GM19240 (cell line): ENCODE measurements around the gene C1QL4.
A peak's percentile ranks its signal among the peaks of the same experiment; 100 is the strongest.
"Not testable (repeated sequence)": the region's sequence is repeated elsewhere in the genome, so short reads cannot be mapped to it uniquely, and the experiment has no call there.

Source experiments
- DNase-seq: peaks from one replicate; pipeline ENCODE4 v3.0.0; 2011; ENCODE audit warnings: low spot score; ENCODE audit not compliant: insufficient read length

The C1QL4 gene

DNA sequence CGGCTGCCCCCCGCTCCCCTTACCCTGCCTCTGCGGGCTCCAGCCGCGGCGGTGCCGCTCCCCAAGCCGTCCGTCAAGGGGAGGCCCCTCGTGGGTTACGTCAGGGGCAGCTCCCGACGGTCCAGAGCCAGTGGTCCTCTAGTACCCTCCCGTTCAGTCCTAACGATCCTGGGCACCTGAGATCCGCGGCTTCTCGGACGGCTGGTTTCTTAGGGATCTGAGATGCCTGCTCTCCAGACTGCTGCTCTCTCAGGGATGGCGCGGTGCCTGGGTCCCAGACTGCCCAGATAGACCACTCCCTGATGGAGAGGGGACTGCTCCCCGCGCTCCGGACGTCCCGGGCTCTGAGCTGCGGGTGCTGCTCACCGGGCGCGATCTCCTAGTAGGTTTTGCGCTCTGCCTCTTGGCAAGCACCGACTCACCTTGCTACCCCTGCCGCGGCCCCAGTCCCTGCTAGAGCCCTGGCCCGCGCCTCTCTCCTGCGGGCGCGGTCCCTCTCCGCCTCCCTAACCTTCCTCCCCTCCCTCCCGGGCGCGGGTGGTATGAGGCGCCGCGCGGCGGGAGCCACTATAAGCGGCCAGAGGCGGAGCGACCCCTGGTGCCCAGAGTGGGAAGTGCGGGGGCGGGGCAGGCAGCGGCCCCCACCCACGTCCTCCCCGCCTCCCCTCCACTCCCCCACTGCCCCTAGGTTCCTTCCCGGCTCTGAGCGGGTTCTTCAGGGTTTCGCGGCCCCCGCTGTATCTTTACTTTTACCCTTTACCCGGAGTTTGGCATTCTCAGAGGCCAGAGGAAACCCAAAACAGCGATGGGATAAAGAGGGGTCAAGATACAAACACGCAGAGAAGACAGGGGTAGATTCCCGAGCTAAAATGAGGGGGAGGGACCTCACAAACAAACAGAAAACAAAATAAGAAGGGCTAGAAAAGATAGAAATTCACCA, at the start of gene C1QL4:
Gene C1QL4, minus strand, starts transcription at position 544 of the 940 bp plus-strand sequence. CDS start 711 bp downstream, outside the sequence.
- DNase-seq = peak; percentile 83

DNA sequence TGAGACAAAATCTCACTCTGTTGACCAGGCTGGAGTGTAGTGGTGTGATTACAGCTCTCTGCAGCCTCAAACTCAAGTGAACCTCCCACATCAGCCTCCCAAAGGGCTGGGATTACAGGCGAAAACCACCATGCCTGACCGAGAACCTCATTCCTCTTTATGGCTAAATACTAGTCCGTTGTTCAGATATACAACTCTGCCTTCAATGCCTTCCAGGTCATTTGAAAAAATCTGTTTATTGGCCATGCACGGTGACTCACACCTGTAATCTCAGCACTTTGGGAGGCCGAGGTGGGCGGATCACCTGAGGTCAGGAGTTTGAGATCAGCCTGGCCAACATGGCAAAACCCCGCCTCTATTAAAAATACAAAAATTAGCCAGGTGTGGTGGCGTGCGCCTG, 43.2 kb upstream of the C1QL4 start:
- DNase-seq = not testable (repeated sequence)

DNA sequence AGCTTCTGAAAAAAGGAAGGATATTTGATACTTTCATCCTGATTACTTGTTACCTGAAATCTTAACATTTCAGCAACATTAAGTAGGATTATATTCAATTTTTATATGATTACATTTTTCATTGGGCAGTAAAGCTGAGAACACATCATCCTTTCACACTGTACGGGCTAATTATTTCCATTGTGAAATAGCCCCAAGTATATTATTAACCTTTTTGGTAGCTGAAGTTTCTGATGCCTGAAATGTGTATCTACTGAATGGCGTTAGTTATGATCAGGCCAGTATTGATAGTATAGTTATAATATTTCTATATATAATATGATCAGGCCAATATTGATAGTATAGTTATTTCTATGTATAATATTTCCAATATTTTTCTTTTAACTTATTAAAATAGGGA, 40.4 kb upstream of the C1QL4 start:
- no peak for DNase-seq

GRCh38 chr12:49375406-49375805, 38.4 kb upstream of the C1QL4 start:
- no peak for DNase-seq

DNA sequence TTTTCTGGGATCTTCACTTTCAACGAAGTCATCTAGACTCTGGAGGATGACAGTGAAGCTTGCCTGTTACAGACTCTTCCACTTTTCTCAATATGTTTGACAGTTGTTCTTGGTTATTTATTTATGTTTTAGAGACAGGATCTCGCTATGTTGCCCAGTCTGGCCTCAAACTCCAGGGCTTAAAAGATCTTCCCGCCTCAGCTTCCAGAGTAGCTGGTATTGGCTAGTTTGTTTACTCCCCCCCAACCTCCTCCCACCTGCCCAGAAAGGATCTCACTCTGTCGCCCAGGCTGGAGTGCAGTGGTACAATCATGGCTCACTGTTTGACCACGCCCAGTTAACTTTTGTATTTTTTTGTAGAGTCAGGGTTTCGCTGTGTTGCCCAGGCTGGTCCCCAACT, 33.6 kb upstream of the C1QL4 start:
- no peak for DNase-seq

GRCh38 chr12:49369411-49370145, 32.6 kb upstream of the C1QL4 start:
- peak; percentile 53 for DNase-seq

DNA sequence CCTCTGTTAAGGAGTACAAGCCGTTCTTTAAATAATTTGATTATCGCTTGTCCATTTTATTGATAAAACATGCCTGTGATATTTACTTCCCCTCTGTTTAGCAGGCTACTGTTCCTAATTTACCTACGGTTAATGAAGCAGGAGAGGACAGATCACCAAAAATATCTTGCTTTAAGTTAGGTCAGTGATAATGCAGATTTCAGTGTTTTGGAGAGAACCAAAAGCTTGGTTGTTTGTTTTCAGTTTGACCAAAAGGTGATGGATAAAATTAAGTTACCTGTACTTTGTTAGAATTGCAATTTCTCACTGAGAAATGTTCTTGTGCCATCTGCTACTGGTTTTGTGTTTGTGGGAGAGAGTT, 31.2 kb upstream of the C1QL4 start:
- DNase-seq = no peak

DNA sequence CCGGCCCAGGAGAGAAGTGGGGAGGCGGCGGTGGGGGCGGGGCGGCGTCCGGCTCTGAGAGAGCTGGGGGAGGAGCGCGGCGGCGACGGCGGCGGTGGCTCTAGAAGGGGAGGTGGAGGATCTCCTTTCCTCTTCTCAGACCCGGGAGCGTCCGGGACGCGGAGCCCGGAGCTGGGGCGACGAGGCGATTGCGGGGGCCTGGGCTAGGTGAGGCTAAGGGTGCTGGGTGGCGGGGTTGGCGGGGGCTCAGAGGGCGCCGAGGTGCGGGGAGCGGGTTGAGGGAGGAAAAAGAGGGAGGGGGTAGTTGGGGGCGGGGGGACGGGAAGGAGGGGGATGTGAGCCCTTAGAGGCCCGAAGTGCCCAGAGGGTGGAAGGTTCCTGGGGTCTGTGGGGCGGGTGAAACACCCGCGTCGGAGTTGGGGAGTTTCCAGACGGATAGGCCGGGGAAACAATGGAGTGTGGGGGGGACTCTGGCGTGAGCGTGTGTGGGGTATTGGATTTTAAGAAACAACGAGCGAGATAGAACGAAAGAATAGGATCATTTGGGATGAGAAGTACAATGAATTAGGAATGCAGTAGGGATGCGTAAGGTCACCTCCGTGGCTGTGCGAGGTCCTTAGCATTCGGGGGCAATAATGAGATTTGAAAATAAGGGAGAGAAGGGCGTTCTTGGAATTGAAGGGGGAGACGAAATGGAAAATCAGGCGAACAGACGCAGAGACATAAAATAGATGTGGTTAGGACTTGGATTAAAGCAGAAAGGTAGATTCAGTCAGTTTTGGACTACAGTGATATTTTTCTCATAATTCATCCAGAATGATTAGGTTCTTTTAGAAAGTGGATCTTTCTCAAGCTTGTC, 30.6 kb upstream of the C1QL4 start, which contains the start of gene SPATS2:
Gene SPATS2, plus strand, starts transcription at position 82 of the 859 bp plus-strand sequence. CDS start 93,551 bp downstream, outside the sequence.
- no peak for DNase-seq

- no peak for DNase-seq
These were observed 29.8 kb upstream of the C1QL4 start for GRCh38 chr12:49366652-49367380.

DNA sequence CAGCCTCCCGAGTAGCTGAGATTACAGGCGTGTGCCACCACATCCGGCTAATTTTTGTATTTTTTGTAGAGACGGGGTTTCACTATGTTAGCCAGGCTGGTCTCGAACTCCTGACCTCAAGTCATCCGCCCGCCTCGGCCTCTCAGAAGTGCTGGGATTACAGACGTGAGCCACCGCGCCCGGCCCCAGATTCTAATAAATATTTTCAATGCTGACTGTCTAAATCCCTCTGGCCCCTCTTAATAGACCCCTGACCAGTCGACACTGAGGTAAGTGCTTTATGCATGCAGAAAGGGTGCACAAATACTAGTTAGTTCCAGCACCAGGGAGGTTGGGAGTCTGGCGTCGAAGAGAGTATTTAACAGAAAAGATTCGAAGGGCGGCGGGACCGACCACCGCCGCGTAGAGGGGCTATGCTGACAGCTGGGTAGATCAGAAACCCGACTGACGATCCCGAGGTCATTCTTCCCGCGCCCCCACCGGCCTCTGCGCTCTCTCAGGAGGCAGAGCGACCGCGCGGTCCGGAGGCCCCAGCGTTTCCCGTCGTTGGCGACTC, 29.2 kb upstream of the C1QL4 start:
- DNase-seq = no peak

GRCh38 chr12:49365542-49365941, 28.6 kb upstream of the C1QL4 start:
- DNase-seq = no peak

DNA sequence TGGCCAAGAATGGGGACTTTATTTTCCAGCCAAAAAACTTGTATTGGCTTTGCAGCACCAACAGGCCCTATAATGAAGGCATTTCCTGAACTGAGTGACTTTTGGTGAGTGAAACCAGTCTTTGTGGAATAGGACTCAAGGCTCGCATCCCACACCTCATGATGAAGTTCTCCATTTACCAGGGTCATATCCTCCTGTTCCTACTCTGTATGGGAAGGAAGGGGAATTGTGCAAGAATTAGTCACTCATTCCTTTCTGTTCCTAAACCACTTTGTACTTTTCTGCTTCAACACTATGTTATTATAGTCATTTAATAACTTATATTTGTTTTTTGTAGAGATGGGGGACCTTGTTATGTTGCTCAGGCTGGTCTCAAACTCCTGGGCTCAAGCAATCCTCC, 28.0 kb upstream of the C1QL4 start:
- DNase-seq = no peak

DNA sequence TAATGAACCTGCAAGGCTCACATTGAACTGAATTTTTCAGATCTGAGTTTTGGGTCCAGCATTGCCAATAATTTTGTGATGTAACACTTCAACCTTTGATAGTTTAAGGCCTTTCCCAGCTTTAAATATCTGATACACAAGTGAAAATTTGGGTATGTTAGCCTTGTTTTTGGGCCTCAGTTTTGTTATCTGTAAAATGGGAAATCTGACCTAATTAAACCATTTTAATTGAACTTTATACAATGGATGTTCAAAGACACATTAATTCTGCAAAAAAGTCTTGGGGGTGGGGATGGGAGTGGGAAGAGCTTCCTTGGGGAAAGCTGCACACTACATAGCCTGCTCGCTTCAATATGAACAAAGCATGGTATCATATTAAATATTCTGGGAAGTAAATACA, 25.1 kb upstream of the C1QL4 start:
- DNase-seq = no peak

GRCh38 chr12:49359671-49360070, 22.7 kb upstream of the C1QL4 start:
- no peak for DNase-seq

DNA sequence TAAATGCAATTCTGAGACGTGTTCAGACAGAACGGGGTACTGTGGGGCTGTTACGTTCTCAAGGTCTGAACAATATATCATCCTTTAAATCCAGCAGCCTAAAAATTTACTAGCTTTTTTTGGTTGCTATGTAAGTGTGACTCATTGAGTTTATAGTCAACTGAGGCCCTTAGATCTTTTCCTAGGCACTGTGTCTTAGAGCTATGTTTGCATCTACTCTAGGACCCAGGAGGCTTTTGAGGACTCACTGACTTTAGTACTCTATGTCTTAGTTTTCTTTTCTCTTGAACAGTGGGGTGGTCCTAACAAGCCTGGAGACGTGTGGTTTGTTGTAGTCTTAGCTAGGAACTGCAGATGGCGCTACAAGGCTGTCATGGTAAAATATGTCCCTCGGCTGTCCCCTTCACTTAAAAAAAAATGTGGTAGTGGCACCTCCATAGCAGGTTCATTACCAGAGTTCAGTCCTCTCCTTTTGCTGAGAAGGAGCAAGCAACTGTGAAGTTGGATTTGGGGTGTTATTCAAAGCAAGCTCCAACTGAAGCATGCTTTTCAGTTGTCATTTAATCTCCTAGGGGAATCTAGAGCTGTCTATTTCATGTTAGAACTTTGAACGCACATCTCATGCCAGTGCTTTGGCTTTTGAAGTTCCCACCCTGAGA, 21.6 kb upstream of the C1QL4 start:
- DNase-seq = no peak

- no peak for DNase-seq
These were observed 20.2 kb upstream of the C1QL4 start for GRCh38 chr12:49357103-49357678.

- no peak for DNase-seq
These were observed 18.9 kb upstream of the C1QL4 start for GRCh38 chr12:49355913-49356312.

- DNase-seq = no peak
These were observed 15.4 kb upstream of the C1QL4 start for GRCh38 chr12:49352351-49352750.

DNA sequence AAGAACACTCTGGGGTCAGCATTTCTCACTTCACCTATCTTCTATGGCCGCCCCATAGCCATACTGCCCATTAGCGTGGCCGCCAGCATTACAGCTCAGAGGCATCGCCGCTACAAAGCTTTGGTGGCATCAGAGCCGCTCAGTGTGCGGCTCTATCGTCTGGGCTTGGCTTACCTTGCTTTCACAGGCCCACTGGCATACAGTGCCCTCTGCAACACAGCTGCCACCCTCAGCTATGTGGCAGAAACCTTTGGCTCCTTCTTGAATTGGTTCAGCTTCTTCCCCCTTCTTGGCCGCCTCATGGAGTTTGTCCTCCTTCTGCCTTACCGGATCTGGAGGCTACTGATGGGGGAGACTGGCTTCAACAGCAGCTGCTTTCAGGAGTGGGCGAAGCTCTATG, 12.3 kb upstream of the C1QL4 start:
- DNase-seq = no peak

DNA sequence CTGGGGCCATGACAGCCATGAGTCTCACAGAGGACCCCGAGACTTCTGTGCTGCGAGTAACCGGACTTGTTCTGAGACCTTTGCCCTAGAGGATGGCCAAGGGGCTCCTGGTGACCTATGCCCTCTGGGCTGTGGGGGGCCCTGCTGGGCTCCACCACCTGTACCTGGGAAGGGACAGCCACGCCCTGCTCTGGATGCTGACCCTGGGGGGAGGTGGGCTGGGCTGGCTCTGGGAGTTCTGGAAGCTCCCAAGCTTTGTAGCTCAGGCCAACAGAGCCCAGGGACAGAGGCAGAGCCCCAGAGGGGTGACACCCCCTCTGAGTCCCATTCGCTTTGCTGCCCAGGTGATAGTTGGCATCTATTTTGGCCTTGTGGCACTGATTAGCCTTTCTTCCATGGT, 11.8 kb upstream of the C1QL4 start:
- DNase-seq = no peak
